Spleen (tissue), 7 donors: ENCODE measurements around the gene ADPRH.

ENCODE experiments used
- POLR2A ChIP-seq, 3 donors: fragments of 450-650 bp; IDR thresholded peaks; one replicate each; pipeline ENCODE4 v1.5.1; 2017; ENCODE audit warnings: antibody characterized with exemption in 3 of 3, mild to moderate bottlenecking in 1 of 3
- POLR2AphosphoS5 ChIP-seq, 3 donors: sonication (generic); formaldehyde crosslinking; IDR thresholded peaks; one replicate each; pipeline ENCODE4 v1.5.1; 2017; ENCODE audit warnings: antibody characterized with exemption in 3 of 3
- TF ChIP-seq, protein P1 (sequence below), 11 experiments: fragments of 200-600 bp in 7 of 11; fragments of 450-650 bp in 4 of 11; sonication (generic) in 4 of 11; IDR thresholded peaks in 8 of 11; conservative IDR thresholded peaks in 3 of 11; 1 replicate in 7 of 11; 2 replicates in 4 of 11; pipeline versions ENCODE4 v1.4.0 to v1.8.0; 2016 to 2021; ENCODE audit warnings: antibody characterized with exemption in 11 of 11, inconsistent platforms in 4 of 11, mild to moderate bottlenecking in 1 of 11
- donor health status: DM: no; HTN: no; CAD: no; lungs with moderate emphysema.
- donor health status: DM: no; HTN: no; CAD: no.
- donor health status: DM: no; HTN: no; CAD: no.

GRCh38 chr3:119557877-119558269, 21.4 kb upstream of the ADPRH start:
- TF ChIP-seq POLR2AphosphoS5 (IDR thresholded peaks at IDR 0.05), result no peak
- TF ChIP-seq, protein P1, sequence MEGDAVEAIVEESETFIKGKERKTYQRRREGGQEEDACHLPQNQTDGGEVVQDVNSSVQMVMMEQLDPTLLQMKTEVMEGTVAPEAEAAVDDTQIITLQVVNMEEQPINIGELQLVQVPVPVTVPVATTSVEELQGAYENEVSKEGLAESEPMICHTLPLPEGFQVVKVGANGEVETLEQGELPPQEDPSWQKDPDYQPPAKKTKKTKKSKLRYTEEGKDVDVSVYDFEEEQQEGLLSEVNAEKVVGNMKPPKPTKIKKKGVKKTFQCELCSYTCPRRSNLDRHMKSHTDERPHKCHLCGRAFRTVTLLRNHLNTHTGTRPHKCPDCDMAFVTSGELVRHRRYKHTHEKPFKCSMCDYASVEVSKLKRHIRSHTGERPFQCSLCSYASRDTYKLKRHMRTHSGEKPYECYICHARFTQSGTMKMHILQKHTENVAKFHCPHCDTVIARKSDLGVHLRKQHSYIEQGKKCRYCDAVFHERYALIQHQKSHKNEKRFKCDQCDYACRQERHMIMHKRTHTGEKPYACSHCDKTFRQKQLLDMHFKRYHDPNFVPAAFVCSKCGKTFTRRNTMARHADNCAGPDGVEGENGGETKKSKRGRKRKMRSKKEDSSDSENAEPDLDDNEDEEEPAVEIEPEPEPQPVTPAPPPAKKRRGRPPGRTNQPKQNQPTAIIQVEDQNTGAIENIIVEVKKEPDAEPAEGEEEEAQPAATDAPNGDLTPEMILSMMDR (IDR thresholded peaks at IDR 0.05 in 8 of 11, conservative IDR thresholded peaks at IDR 0.05 in 3 of 11), result no peak
- no peak for TF ChIP-seq POLR2A (IDR thresholded peaks at IDR 0.05)
